HG02763 (cell line): ENCODE results near the gene WDR88.

Experiments
- ATAC-seq: cut with Tn5 transposase; IDR thresholded peaks from one replicate; pipeline ENCODE4 v1.9.1; 2021; ENCODE audit warnings: mild to moderate bottlenecking, moderate library complexity; ENCODE audit not compliant: unreplicated experiment

WDR88 gene

GRCh38 chr19:33132021-33132420 is at the start of gene WDR88:
WDR88 (plus strand) TSS chr19:33132114; CDS start chr19:33132170, 56 bp downstream.
- no peak for ATAC-seq

GRCh38 chr19:33085570-33086128 is 46.3 kb upstream of the WDR88 start:
- no peak for ATAC-seq

- ATAC-seq, result no peak
Observed at GRCh38 chr19:33086955-33087354, 45.0 kb upstream of the WDR88 start.

GRCh38 chr19:33089010-33089409 is 42.9 kb upstream of the WDR88 start:
- ATAC-seq, result no peak

GRCh38 chr19:33090179-33090578 is 41.7 kb upstream of the WDR88 start:
- no peak for ATAC-seq

GRCh38 chr19:33093420-33094210 is 38.3 kb upstream of the WDR88 start:
- no peak for ATAC-seq

- ATAC-seq, result no peak
Observed at GRCh38 chr19:33094436-33095067, 37.4 kb upstream of the WDR88 start.

- no peak for ATAC-seq
Observed at GRCh38 chr19:33096005-33096404, 35.9 kb upstream of the WDR88 start.

- no peak for ATAC-seq
Observed at GRCh38 chr19:33098055-33098534, 33.8 kb upstream of the WDR88 start.

- no peak for ATAC-seq
Observed at GRCh38 chr19:33100894-33101644, 30.8 kb upstream of the WDR88 start.

GRCh38 chr19:33102893-33103292 is 29.0 kb upstream of the WDR88 start:
- no peak for ATAC-seq

GRCh38 chr19:33108161-33108560 is 23.8 kb upstream of the WDR88 start:
- ATAC-seq, result no peak

- no peak for ATAC-seq
Observed at GRCh38 chr19:33110137-33110910, 21.6 kb upstream of the WDR88 start.

- no peak for ATAC-seq
Observed at GRCh38 chr19:33111587-33111986, 20.3 kb upstream of the WDR88 start.

GRCh38 chr19:33114312-33114711 is 17.6 kb upstream of the WDR88 start:
- ATAC-seq, result no peak

- ATAC-seq, result no peak
Observed at GRCh38 chr19:33117501-33117900, 14.4 kb upstream of the WDR88 start.

- ATAC-seq, result no peak
Observed at GRCh38 chr19:33118643-33119042, 13.3 kb upstream of the WDR88 start.

- no peak for ATAC-seq
Observed at GRCh38 chr19:33124207-33125098, 7.5 kb upstream of the WDR88 start.

GRCh38 chr19:33125929-33126388 is 6.0 kb upstream of the WDR88 start:
- ATAC-seq, result no peak
